ENCODE measurements around the gene HS1BP3.

DNA sequence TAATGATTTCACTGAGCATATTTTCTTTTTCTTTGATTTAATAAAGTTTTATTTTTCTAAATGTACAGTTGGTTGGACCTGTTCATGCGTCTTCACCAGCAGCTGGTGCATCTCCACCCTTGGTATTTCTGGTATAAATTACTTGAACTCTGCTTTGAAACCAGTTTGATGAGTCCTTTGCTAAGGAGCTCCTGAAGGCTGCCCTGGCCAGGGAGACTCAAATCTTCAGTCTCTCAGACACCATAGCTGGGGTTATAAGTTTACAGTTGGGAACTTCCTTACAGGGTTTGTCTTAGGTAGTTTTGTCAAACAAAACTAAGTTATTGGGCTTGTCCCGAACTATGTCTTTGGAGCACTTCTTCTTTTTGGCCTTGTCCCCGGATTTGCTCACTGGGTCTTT is 44.7 kb downstream of the HS1BP3 start:
- TF ChIP-seq, protein P1, sequence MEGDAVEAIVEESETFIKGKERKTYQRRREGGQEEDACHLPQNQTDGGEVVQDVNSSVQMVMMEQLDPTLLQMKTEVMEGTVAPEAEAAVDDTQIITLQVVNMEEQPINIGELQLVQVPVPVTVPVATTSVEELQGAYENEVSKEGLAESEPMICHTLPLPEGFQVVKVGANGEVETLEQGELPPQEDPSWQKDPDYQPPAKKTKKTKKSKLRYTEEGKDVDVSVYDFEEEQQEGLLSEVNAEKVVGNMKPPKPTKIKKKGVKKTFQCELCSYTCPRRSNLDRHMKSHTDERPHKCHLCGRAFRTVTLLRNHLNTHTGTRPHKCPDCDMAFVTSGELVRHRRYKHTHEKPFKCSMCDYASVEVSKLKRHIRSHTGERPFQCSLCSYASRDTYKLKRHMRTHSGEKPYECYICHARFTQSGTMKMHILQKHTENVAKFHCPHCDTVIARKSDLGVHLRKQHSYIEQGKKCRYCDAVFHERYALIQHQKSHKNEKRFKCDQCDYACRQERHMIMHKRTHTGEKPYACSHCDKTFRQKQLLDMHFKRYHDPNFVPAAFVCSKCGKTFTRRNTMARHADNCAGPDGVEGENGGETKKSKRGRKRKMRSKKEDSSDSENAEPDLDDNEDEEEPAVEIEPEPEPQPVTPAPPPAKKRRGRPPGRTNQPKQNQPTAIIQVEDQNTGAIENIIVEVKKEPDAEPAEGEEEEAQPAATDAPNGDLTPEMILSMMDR (IDR thresholded peaks at IDR 0.05): no peak
- TF ChIP-seq EZH2 (IDR thresholded peaks at IDR 0.05): no peak

Measured in neural progenitor cell (in vitro differentiated cells).